ENCODE measurements around the gene LRRC75A.

Gene LRRC75A

GRCh38 chr17:16474012-16474725 lies 17.8 kb downstream of the LRRC75A start:
- H3K4me1 ChIP-seq (ENCODE audit: insufficient read depth, low read length), result peaks cover 9% of the 10 kb centered on the region
- no peaks in the 10 kb centered on the region for H3K9me3 ChIP-seq (ENCODE audit: low read length)
- H3K36me3 ChIP-seq (ENCODE audit: insufficient read depth, low read length), result no peaks in the 10 kb centered on the region
- H2AFZ ChIP-seq (ENCODE audit: low read depth, low read length), result no peak overlapping the region
- no peaks in the 10 kb centered on the region for H3K27me3 ChIP-seq (ENCODE audit: insufficient read depth, low read length)
- no peak overlapping the region for H3K4me3 ChIP-seq (ENCODE audit: low read length)

GRCh38 chr17:16473044-16474011 lies 18.7 kb downstream of the LRRC75A start:
- Histone ChIP-seq H3K4me3 (ENCODE audit: low read length) (no peak overlapping the region), H2AFZ (ENCODE audit: low read depth, low read length) (no peak overlapping the region), H3K4me1 (ENCODE audit: insufficient read depth, low read length) (peaks cover 9% of the 10 kb centered on the region), H3K27me3 (ENCODE audit: insufficient read depth, low read length) (no peaks in the 10 kb centered on the region), H3K36me3 (ENCODE audit: insufficient read depth, low read length) (no peaks in the 10 kb centered on the region), H3K9me3 (ENCODE audit: low read length) (no peaks in the 10 kb centered on the region)

GRCh38 chr17:16472539-16472938 lies 19.5 kb downstream of the LRRC75A start:
- no peak overlapping the region for H2AFZ ChIP-seq (ENCODE audit: low read depth, low read length)
- no peak overlapping the region for H3K4me3 ChIP-seq (ENCODE audit: low read length)
- H3K27me3 ChIP-seq (ENCODE audit: insufficient read depth, low read length), result no peaks in the 10 kb centered on the region
- no peaks in the 10 kb centered on the region for H3K9me3 ChIP-seq (ENCODE audit: low read length)
- no peaks in the 10 kb centered on the region for H3K36me3 ChIP-seq (ENCODE audit: insufficient read depth, low read length)
- H3K4me1 ChIP-seq (ENCODE audit: insufficient read depth, low read length), result peaks cover 9% of the 10 kb centered on the region

GRCh38 chr17:16471295-16471694 lies 20.7 kb downstream of the LRRC75A start:
- no peaks in the 10 kb centered on the region for H3K36me3 ChIP-seq (ENCODE audit: insufficient read depth, low read length)
- H3K27me3 ChIP-seq (ENCODE audit: insufficient read depth, low read length), result no peaks in the 10 kb centered on the region
- H3K9me3 ChIP-seq (ENCODE audit: low read length), result no peaks in the 10 kb centered on the region
- peaks cover 9% of the 10 kb centered on the region for H3K4me1 ChIP-seq (ENCODE audit: insufficient read depth, low read length)
- no peak overlapping the region for H3K4me3 ChIP-seq (ENCODE audit: low read length)
- no peak overlapping the region for H2AFZ ChIP-seq (ENCODE audit: low read depth, low read length)

- peaks cover 9% of the 10 kb centered on the region for H3K4me1 ChIP-seq (ENCODE audit: insufficient read depth, low read length)
- no peaks in the 10 kb centered on the region for H3K27me3 ChIP-seq (ENCODE audit: insufficient read depth, low read length)
- H2AFZ ChIP-seq (ENCODE audit: low read depth, low read length), result no peak overlapping the region
- no peaks in the 10 kb centered on the region for H3K9me3 ChIP-seq (ENCODE audit: low read length)
- no peaks in the 10 kb centered on the region for H3K36me3 ChIP-seq (ENCODE audit: insufficient read depth, low read length)
- H3K4me3 ChIP-seq (ENCODE audit: low read length), result no peak overlapping the region
These were observed 21.7 kb downstream of the LRRC75A start for GRCh38 chr17:16470265-16470664.

GRCh38 chr17:16468428-16468992 lies 23.5 kb downstream of the LRRC75A start:
- Histone ChIP-seq H3K4me3 (ENCODE audit: low read length) (no peak overlapping the region), H3K9me3 (ENCODE audit: low read length) (no peaks in the 10 kb centered on the region), H3K4me1 (ENCODE audit: insufficient read depth, low read length) (peaks cover 8% of the 10 kb centered on the region), H2AFZ (ENCODE audit: low read depth, low read length) (no peak overlapping the region), H3K36me3 (ENCODE audit: insufficient read depth, low read length) (no peaks in the 10 kb centered on the region), H3K27me3 (ENCODE audit: insufficient read depth, low read length) (no peaks in the 10 kb centered on the region)

GRCh38 chr17:16467886-16468285 lies 24.1 kb downstream of the LRRC75A start:
- no peaks in the 10 kb centered on the region for H3K27me3 ChIP-seq (ENCODE audit: insufficient read depth, low read length)
- no peak overlapping the region for H2AFZ ChIP-seq (ENCODE audit: low read depth, low read length)
- H3K4me1 ChIP-seq (ENCODE audit: insufficient read depth, low read length), result peaks cover 1% of the 10 kb centered on the region
- H3K9me3 ChIP-seq (ENCODE audit: low read length), result no peaks in the 10 kb centered on the region
- H3K36me3 ChIP-seq (ENCODE audit: insufficient read depth, low read length), result no peaks in the 10 kb centered on the region
- H3K4me3 ChIP-seq (ENCODE audit: low read length), result no peak overlapping the region

GRCh38 chr17:16467044-16467443 lies 24.9 kb downstream of the LRRC75A start:
- Histone ChIP-seq H3K4me1 (ENCODE audit: insufficient read depth, low read length) (no peaks in the 10 kb centered on the region), H3K9me3 (ENCODE audit: low read length) (no peaks in the 10 kb centered on the region), H3K36me3 (ENCODE audit: insufficient read depth, low read length) (no peaks in the 10 kb centered on the region), H2AFZ (ENCODE audit: low read depth, low read length) (no peak overlapping the region), H3K27me3 (ENCODE audit: insufficient read depth, low read length) (no peaks in the 10 kb centered on the region), H3K4me3 (ENCODE audit: low read length) (no peak overlapping the region)

GRCh38 chr17:16466407-16466806 lies 25.6 kb downstream of the LRRC75A start:
- Histone ChIP-seq H3K36me3 (ENCODE audit: insufficient read depth, low read length) (no peaks in the 10 kb centered on the region), H3K4me1 (ENCODE audit: insufficient read depth, low read length) (no peaks in the 10 kb centered on the region), H3K9me3 (ENCODE audit: low read length) (no peaks in the 10 kb centered on the region), H3K27me3 (ENCODE audit: insufficient read depth, low read length) (no peaks in the 10 kb centered on the region), H3K4me3 (ENCODE audit: low read length) (no peak overlapping the region), H2AFZ (ENCODE audit: low read depth, low read length) (no peak overlapping the region)

- H2AFZ ChIP-seq (ENCODE audit: low read depth, low read length), result no peak overlapping the region
- no peaks in the 10 kb centered on the region for H3K9me3 ChIP-seq (ENCODE audit: low read length)
- no peaks in the 10 kb centered on the region for H3K36me3 ChIP-seq (ENCODE audit: insufficient read depth, low read length)
- no peaks in the 10 kb centered on the region for H3K27me3 ChIP-seq (ENCODE audit: insufficient read depth, low read length)
- no peaks in the 10 kb centered on the region for H3K4me1 ChIP-seq (ENCODE audit: insufficient read depth, low read length)
- H3K4me3 ChIP-seq (ENCODE audit: low read length), result no peak overlapping the region
These were observed 26.1 kb downstream of the LRRC75A start for GRCh38 chr17:16465861-16466338.

- no peaks in the 10 kb centered on the region for H3K4me1 ChIP-seq (ENCODE audit: insufficient read depth, low read length)
- no peak overlapping the region for H3K4me3 ChIP-seq (ENCODE audit: low read length)
- H3K27me3 ChIP-seq (ENCODE audit: insufficient read depth, low read length), result no peaks in the 10 kb centered on the region
- H3K36me3 ChIP-seq (ENCODE audit: insufficient read depth, low read length), result no peaks in the 10 kb centered on the region
- no peak overlapping the region for H2AFZ ChIP-seq (ENCODE audit: low read depth, low read length)
- H3K9me3 ChIP-seq (ENCODE audit: low read length), result no peaks in the 10 kb centered on the region
These were observed 27.0 kb downstream of the LRRC75A start for GRCh38 chr17:16465052-16465312.

- Histone ChIP-seq H3K4me3 (ENCODE audit: low read length) (no peak overlapping the region), H2AFZ (ENCODE audit: low read depth, low read length) (no peak overlapping the region), H3K36me3 (ENCODE audit: insufficient read depth, low read length) (no peaks in the 10 kb centered on the region), H3K27me3 (ENCODE audit: insufficient read depth, low read length) (no peaks in the 10 kb centered on the region), H3K9me3 (ENCODE audit: low read length) (no peaks in the 10 kb centered on the region), H3K4me1 (ENCODE audit: insufficient read depth, low read length) (no peaks in the 10 kb centered on the region)
These were observed 27.5 kb downstream of the LRRC75A start for GRCh38 chr17:16464303-16465051.

Measured in neuron (in vitro differentiated cells).